GM15510 (cell line): ENCODE data around the gene PROSER2.

Source experiments
- POLR2A ChIP-seq: IDR thresholded peaks from 3 replicates; pipeline ENCODE4 v1.6.1; 2011; ENCODE audit warnings: borderline replicate concordance; ENCODE audit not compliant: insufficient read length; ENCODE audit errors: extremely low read depth

Gene PROSER2

GRCh38 chr10:11865561-11865960, 42.4 kb downstream of the PROSER2 start:
- TF ChIP-seq POLR2A, result no peak

GRCh38 chr10:11866199-11866925, 43.2 kb downstream of the PROSER2 start:
- TF ChIP-seq POLR2A, result no peak

GRCh38 chr10:11869219-11869618, 46.1 kb downstream of the PROSER2 start:
- TF ChIP-seq POLR2A, result no peak

GRCh38 chr10:11869743-11870460, 46.7 kb downstream of the PROSER2 start:
- no peak for TF ChIP-seq POLR2A

- no peak for TF ChIP-seq POLR2A
Measured at GRCh38 chr10:11870461-11870780, 47.3 kb downstream of the PROSER2 start.

GRCh38 chr10:11870900-11871400, 47.8 kb downstream of the PROSER2 start:
- no peak for TF ChIP-seq POLR2A

- TF ChIP-seq POLR2A, result no peak
Measured at GRCh38 chr10:11871466-11871865, 48.3 kb downstream of the PROSER2 start.

- no peak for TF ChIP-seq POLR2A
Measured at GRCh38 chr10:11874568-11875493, 51.7 kb downstream of the PROSER2 start.

- no peak for TF ChIP-seq POLR2A
Measured at GRCh38 chr10:11875494-11876281, 52.5 kb downstream of the PROSER2 start.

- TF ChIP-seq POLR2A, result no peak
Measured at GRCh38 chr10:11876324-11876723, 53.2 kb downstream of the PROSER2 start.

- no peak for TF ChIP-seq POLR2A
Measured at GRCh38 chr10:11876805-11877590, 53.8 kb downstream of the PROSER2 start.

GRCh38 chr10:11877591-11877905, 54.4 kb downstream of the PROSER2 start:
- TF ChIP-seq POLR2A, result no peak

- TF ChIP-seq POLR2A, result no peak
Measured at GRCh38 chr10:11878776-11879175, 55.6 kb downstream of the PROSER2 start.
